Smooth muscle cell (in vitro differentiated cells): Measurements from ENCODE around the gene ATF7IP. TPM values are rescaled to one million over a fixed set of nuclear protein-coding genes. Genes with fewer than 3 reads are reported as not detected.
A peak's percentile ranks its signal among the peaks of the same experiment; 100 is the strongest.

Experiments
- DNase-seq: peaks from one replicate; lab custom pipeline; 2025; ENCODE audit not compliant: unreplicated experiment; lab: John Stamatoyannopoulos, UW
- H2AFZ ChIP-seq: fragments of 200-600 bp; sonication (generic); 2 replicates; pipeline ENCODE4 v1.6.0; 2016; ENCODE audit warnings: antibody characterized with exemption, low read depth, mild to moderate bottlenecking
- H3F3A ChIP-seq: fragments of 200-600 bp; sonication (generic); 2 replicates; pipeline ENCODE4 v1.6.0; 2017; ENCODE audit warnings: antibody characterized with exemption, low read depth
- H3K27ac ChIP-seq: fragments of 200-600 bp; sonication (generic); 2 replicates; pipeline ENCODE4 v1.5.1; 2016; ENCODE audit warnings: low read depth, mild to moderate bottlenecking
- H3K27me3 ChIP-seq: fragments of 200-600 bp; sonication (generic); 2 replicates; pipeline ENCODE4 v1.6.1; 2016; ENCODE audit warnings: low read depth, mild to moderate bottlenecking
- H3K36me3 ChIP-seq: fragments of 200-600 bp; sonication (generic); 2 replicates; pipeline ENCODE4 v1.5.1; 2016; ENCODE audit warnings: low read depth
- H3K4me1 ChIP-seq: fragments of 200-600 bp; sonication (generic); 2 replicates; pipeline ENCODE4 v1.5.1; 2016; ENCODE audit warnings: low read depth
- H3K4me2 ChIP-seq: fragments of 200-600 bp; sonication (generic); 2 replicates; pipeline ENCODE4 v1.6.0; 2016; ENCODE audit warnings: mild to moderate bottlenecking
- H3K4me3 ChIP-seq: fragments of 200-600 bp; sonication (generic); 2 replicates; pipeline ENCODE4 v1.5.1; 2016; ENCODE audit warnings: mild to moderate bottlenecking
- H3K79me2 ChIP-seq: fragments of 200-600 bp; sonication (generic); 2 replicates; pipeline ENCODE4 v1.6.0; 2016; ENCODE audit warnings: low read depth, mild to moderate bottlenecking
- H3K9ac ChIP-seq: fragments of 200-600 bp; sonication (generic); 2 replicates; pipeline ENCODE4 v1.6.0; 2016; ENCODE audit warnings: low read depth
- H3K9me3 ChIP-seq: fragments of 200-600 bp; sonication (generic); replicated peaks from 2 replicates; pipeline ENCODE4 v1.5.1; 2016; ENCODE audit warnings: low read depth
- H4K20me1 ChIP-seq: fragments of 200-600 bp; sonication (generic); 2 replicates; pipeline ENCODE4 v1.6.0; 2016; ENCODE audit warnings: low read depth
- CTCF ChIP-seq: fragments of 200-600 bp; sonication (generic); IDR thresholded peaks from 2 replicates; pipeline ENCODE4 v1.5.1; 2017; ENCODE audit warnings: borderline replicate concordance, mild to moderate bottlenecking, antibody characterized with exemption; ENCODE audit not compliant: insufficient read depth, poor library complexity, severe bottlenecking
- WGBS: methylation state at CpG from one replicate; pipeline ENCODE4 v1.1.7; 2016; ENCODE audit warnings: low lambda C conversion rate; 5-methylcytosine and 5-hydroxymethylcytosine counted together
- polyA plus RNA-seq: library from polyadenylated mRNA; unstranded; fragments of >200 nt; fragmentation: Nextera tagmentation; extraction: Ambion mirVana; gene quantifications from 2 replicates; pipeline ENCODE4 v1.2.1, GENCODE V29; 2016
- total RNA-seq: library from RNA; depleted of rRNA; stranded (reverse); fragments of >200 nt; gene quantifications from 2 replicates; pipeline ENCODE4 v1.2.3, GENCODE V29; 2014

The ATF7IP gene
- total and polyA plus RNA-seq, 2 experiments from 2014 or later, result 27.5 to 66.8 TPM

- Histone ChIP-seq H3K4me3 (no peak overlapping the region), H3K79me2 (peaks cover 100% of the 10 kb centered on the region), H3K27me3 (no peaks in the 10 kb centered on the region), H3K27ac (peak overlapping the region; percentile 12), H3K4me1 (peaks cover 6% of the 10 kb centered on the region), H3F3A (peaks cover 9% of the 10 kb centered on the region), H3K4me2 (no peak overlapping the region), H2AFZ (no peak overlapping the region), H4K20me1 (peaks cover 61% of the 10 kb centered on the region), H3K36me3 (no peaks in the 10 kb centered on the region), H3K9ac (no peak overlapping the region), H3K9me3 (no peaks in the 10 kb centered on the region)
- WGBS, result 95% methylated on average over 1 of the region's 1 CpG
- DNase-seq, result no peak
- no peak for TF ChIP-seq CTCF
Measured at GRCh38 chr12:14408208-14408607, 42.7 kb downstream of the ATF7IP start.

- Histone ChIP-seq H3K36me3 (no peaks in the 10 kb centered on the region), H3K4me1 (peaks cover 19% of the 10 kb centered on the region), H3F3A (peaks cover 20% of the 10 kb centered on the region), H4K20me1 (peaks cover 52% of the 10 kb centered on the region), H3K4me2 (no peak overlapping the region), H3K9me3 (no peaks in the 10 kb centered on the region), H3K4me3 (no peak overlapping the region), H3K79me2 (peaks cover 100% of the 10 kb centered on the region), H3K27me3 (no peaks in the 10 kb centered on the region), H3K27ac (peak overlapping the region; percentile 54), H2AFZ (no peak overlapping the region), H3K9ac (no peak overlapping the region)
- no peak for DNase-seq
- 80% methylated on average over 5 of the region's 5 CpGs for WGBS
- TF ChIP-seq CTCF, result no peak
Measured at GRCh38 chr12:14410177-14410576, 44.7 kb downstream of the ATF7IP start.

- whole genome bisulfite sequencing, result 74% methylated on average over 6 of the region's 6 CpGs
- Histone ChIP-seq H3K9me3 (no peaks in the 10 kb centered on the region), H3K79me2 (peaks cover 100% of the 10 kb centered on the region), H3K27ac (peak overlapping the region; percentile 54), H2AFZ (no peak overlapping the region), H3F3A (peaks cover 20% of the 10 kb centered on the region), H3K36me3 (no peaks in the 10 kb centered on the region), H3K9ac (no peak overlapping the region), H4K20me1 (peaks cover 45% of the 10 kb centered on the region), H3K4me3 (no peak overlapping the region), H3K27me3 (no peaks in the 10 kb centered on the region), H3K4me2 (no peak overlapping the region), H3K4me1 (peaks cover 23% of the 10 kb centered on the region)
- TF ChIP-seq CTCF, result no peak
- DNase-seq, result no peak
Measured at GRCh38 chr12:14410841-14411569, 45.5 kb downstream of the ATF7IP start.

GRCh38 chr12:14416658-14417057 is 51.2 kb downstream of the ATF7IP start:
- Histone ChIP-seq H3K27ac (peak overlapping the region; percentile 92), H3K9me3 (no peaks in the 10 kb centered on the region), H3K79me2 (peaks cover 100% of the 10 kb centered on the region), H3K36me3 (peaks cover 3% of the 10 kb centered on the region), H3K9ac (no peak overlapping the region), H3K4me1 (peaks cover 61% of the 10 kb centered on the region), H4K20me1 (peaks cover 17% of the 10 kb centered on the region), H3K4me2 (peak overlapping the region; percentile 92), H2AFZ (no peak overlapping the region), H3F3A (peaks cover 27% of the 10 kb centered on the region), H3K27me3 (no peaks in the 10 kb centered on the region), H3K4me3 (peak overlapping the region; percentile 44)
- 83% methylated on average over 1 of the region's 1 CpG for WGBS
- peak; percentile 21 for TF ChIP-seq CTCF
- DNase-seq, result no peak
